ENCODE results near the gene CATSPERE.

DNA sequence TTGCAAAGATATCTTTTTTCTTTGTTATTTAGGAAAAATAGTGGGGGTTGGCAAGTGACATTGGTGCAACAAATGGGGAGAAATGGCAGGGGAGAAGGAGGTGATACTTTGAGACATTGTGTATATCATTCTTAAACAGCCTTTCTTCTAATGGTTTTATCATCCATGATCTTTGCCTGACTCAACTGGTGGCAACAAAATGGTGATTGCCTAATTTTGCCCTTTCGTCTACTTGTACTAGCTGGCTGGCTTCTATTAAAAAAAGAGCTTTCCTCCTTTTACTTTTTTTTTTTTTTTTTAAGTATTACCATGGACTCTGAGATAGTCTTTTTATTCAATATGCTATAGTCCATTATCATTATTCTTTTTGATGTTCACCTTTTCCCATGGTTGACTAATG is 219.6 kb downstream of the CATSPERE start:
- TF ChIP-seq, protein P1, sequence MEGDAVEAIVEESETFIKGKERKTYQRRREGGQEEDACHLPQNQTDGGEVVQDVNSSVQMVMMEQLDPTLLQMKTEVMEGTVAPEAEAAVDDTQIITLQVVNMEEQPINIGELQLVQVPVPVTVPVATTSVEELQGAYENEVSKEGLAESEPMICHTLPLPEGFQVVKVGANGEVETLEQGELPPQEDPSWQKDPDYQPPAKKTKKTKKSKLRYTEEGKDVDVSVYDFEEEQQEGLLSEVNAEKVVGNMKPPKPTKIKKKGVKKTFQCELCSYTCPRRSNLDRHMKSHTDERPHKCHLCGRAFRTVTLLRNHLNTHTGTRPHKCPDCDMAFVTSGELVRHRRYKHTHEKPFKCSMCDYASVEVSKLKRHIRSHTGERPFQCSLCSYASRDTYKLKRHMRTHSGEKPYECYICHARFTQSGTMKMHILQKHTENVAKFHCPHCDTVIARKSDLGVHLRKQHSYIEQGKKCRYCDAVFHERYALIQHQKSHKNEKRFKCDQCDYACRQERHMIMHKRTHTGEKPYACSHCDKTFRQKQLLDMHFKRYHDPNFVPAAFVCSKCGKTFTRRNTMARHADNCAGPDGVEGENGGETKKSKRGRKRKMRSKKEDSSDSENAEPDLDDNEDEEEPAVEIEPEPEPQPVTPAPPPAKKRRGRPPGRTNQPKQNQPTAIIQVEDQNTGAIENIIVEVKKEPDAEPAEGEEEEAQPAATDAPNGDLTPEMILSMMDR (IDR thresholded peaks at IDR 0.05) = no peak
- TF ChIP-seq EP300 (IDR thresholded peaks at IDR 0.05) (no peak), POLR2A (IDR thresholded peaks at IDR 0.05) (no peak)
